T follicular helper cell (primary cell): Measurements from ENCODE around the gene RPS6KA5.
"Not testable (repeated sequence)": the region's sequence is repeated elsewhere in the genome, so short reads cannot be mapped to it uniquely, and the experiment has no call there.

ENCODE experiments used
- DNase-seq: peaks from one replicate; pipeline ENCODE4 v3.0.0-alpha.2; 2020; ENCODE audit warnings: low read depth

RPS6KA5 gene

DNA sequence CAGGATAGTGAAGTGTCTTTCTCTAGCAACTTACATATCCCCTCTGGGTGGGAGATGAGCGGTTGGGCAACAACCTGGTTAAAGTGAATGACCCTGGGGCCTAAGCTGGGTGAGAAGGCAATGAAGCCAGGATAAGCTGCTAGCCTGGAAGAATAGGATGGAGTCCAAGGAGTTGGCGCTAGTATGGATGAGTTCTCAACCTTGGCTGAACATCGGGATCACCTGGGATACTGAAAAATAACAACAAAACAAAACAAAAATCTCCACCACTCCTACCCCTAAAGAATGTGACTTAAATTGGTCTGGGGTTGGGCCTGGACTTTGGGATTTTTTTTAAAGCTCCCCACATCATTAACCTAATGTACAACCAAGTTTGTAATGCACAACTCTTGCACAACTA, 4.8 kb upstream of the RPS6KA5 start:
- DNase-seq: no peak

DNA sequence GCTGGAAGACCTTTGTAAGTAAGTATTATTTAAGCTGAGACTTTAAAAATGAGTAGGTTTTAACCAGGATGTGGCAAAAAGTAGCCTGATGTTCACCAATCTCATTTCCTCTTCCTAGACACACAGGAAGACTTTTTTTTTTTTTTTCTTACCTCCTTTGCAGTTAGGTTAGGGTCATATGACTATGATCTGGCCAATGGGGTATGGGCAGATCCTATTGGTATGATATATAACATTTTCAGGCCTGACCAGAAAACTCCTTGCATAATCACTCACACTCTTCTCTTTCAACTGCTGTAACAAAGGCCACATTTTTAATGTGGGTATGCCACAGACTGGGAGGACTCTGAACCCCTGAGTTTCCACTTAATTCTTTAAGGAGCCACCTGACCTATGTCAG, 2.7 kb upstream of the RPS6KA5 start:
- DNase-seq: no peak

- DNase-seq: no peak
These were observed 2.2 kb upstream of the RPS6KA5 start for GRCh38 chr14:91062600-91062999.

DNA sequence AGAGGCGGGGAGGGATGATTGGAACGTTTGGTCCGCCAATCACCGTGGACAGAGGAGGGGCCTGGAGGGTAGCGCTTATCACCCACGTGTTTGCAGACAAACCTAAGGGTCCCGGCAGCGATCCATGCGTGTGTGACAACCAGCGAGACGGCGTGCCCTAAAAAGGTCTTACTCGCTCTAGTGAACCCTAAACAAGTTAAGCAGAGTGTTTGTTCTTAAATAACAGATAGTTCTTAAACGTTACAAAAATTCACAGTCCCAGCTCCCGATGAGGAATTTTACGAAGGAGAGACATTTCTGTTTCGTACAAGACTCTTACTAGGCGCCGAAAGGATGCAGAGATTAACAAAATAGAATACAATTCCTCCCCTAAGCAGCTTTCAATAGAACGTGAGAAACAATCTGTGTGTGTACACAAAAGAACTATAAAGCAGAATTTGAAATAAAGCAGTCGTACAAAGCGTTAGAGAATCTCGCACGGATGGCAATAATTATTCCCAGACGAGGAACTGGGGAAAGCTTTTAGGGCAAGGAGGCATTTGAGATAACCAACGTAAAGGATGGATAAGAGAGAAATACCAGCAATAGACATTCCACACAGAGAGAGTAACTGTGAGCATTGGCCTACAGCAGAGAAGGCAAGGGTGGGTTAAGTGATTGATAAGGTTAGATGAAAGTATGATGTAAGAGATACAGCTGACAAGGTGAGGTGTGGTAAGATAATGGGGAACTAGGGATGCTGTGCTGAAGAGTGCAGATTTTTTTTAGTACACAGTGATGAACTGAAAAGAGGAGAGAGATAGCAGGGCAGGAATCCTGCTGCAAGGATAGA, 831 bp upstream of the RPS6KA5 start:
- no peak for DNase-seq

- DNase-seq: peak; percentile 44
These were observed 678 bp downstream of the RPS6KA5 start for GRCh38 chr14:91059576-91060350.

GRCh38 chr14:91058042-91058581, 2.3 kb downstream of the RPS6KA5 start:
- no peak for DNase-seq

DNA sequence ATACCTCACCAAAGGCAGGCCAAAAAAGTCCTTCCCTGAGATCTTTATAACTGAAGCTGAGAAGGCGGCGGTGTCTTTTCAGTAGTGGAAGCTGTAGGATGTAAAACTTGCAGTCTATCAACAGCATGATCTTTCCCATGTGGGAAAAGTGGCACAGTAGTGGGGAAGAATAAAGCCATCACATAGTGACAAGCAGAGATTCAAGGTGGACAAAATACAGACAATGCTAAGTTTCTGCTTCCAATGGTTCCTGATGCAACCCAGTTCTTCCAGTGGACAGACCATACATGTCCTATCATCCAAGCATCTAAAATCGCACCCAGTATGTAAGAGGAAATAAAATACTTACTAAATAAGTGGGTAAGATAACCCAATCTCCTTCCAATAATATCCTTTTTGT, 4.1 kb downstream of the RPS6KA5 start:
- DNase-seq: no peak

- no peak for DNase-seq
These were observed 5.4 kb downstream of the RPS6KA5 start for GRCh38 chr14:91055016-91055415.

DNA sequence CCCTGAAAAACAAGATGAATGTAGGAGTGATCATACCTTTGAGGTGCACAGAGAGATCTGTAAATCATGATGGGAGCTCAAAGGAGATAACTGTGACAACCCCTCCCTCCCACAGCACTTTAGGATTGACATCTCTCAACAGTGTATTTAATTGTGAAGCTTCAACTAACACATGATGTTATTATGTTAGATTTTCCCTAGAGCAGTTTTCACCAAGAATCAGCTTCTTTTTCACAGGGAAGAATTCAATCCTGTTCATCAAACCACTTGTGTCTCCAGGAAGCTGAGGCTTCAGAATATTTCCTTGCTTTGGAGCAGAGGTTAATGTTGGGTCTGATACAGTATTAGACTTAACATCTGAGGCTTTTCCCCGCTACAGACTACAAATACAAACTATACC, 11.8 kb downstream of the RPS6KA5 start:
- DNase-seq: no peak

- no peak for DNase-seq
These were observed 12.2 kb downstream of the RPS6KA5 start for GRCh38 chr14:91048265-91048664.

DNA sequence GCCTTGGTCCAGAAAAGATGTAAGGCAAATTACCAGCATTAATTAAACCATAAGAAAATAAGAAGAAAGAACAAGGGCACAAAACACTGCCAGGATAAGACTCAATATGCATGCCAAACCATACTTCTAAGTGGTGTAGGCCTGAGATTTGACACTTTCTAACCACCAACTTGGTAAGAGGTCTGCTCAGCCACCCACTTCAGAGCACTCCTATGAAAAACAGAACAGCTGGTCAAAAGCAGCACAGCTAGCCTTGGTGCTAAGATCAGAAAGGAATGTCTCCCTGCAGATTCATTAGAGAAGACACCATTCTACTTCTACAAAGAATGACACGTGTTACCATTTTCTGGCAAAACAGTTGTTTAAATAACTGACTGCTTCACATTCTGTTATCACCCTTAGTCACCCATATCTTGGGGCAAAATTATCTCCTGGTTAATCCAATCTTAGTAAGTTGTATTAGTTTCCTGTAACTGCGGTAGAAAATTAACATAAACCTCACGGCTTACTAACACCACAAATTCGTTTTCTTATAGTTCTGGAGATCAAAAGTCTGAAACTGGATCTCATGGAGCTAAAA, 13.2 kb downstream of the RPS6KA5 start:
- no peak for DNase-seq

DNA sequence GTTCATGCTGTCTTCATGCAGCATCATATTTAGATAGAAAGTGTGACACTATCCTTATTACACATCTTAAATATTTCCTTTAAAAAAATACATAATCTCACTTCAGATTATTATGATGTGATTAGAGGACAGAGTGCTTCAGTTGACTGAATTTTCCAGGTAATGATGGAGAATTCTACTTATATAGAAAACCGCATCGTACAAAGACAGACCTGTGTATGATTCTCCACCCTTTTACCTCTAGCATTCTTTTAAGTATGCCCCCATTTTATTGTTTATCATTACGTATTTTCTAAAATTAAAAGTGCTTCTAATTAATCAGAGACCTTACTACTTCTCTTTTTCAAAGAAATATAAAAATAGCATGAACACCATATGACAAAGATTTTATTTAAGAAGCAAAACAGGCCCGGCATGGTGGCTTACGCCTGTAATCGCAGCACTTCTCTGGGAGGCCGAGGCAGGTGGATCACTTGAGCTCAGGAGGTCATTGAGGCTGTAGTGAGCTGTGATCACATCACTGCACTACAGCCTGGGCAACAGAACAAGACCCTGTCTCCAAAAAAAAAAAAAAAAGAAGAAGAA, 13.9 kb downstream of the RPS6KA5 start:
- DNase-seq: no peak

DNA sequence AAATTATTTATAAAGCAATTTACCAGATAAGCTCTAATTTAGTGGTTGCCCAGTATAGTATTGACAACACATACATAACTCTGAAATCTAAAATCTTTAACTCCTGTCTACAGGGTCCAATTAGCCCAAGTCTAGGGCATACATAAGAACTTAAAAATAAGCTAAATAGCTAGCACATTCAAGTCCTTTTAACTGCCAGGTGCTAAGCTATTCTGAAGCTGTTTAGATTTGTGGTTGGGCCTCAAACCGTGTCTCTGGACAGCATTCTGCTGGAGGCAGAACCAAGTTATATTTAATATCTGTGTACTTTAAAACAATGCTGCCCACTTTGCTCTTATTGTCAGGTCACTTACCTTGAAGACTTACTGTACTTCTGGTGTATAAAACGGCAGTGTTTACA, 19.0 kb downstream of the RPS6KA5 start:
- DNase-seq: no peak

- no peak for DNase-seq
These were observed 19.9 kb downstream of the RPS6KA5 start for GRCh38 chr14:91040545-91040944.

DNA sequence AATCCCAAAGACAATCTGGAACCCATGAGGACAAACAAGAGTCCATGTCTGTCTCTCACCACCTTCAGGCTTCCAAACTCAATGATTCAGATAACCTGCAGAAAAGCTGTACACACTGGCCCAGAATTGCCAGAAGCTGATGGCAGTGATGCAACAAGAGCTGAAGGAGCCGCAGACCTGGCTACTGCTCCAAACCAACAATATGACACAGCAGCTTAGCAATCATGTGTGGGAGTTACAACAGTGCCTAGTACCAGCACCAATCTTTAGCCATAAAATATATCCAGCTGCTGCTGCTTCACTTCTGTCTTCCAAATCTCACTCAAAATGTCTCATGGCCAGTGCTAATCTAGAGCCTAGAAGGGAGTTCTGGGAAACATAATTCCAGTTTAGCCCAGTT, 22.0 kb downstream of the RPS6KA5 start:
- DNase-seq: no peak

DNA sequence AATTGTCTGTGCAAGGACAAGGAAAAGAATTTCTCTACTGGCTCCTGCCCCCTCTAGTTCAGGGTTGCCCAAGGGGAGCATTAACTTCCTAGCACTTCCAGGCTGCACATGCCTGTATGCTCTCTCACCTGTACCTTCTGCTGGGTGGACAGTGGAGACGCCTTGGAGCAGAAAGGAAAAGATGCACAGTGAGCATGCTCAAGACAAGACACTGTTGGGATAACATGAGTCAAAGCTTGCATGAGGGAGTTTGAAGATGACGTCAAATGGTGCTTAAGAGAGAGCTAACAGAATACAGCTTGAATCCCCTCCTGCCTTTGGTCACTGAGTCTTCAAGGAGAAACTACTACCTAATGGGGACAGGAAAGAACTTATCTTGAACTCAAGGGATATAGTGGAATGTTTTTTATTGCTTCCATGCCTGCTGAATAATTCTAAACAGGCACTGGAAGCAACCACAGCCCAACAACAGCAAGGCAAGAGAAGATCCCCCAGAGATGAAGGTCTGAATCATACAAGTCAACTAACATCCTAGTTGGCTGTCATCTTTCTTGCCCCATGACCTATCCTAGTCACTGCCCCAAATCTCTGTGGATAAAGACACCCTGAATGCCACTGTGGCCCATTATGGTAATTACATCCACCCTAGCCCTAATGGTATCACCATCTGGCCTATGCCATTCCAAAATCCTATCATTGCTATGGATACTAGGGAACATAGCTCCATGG, 23.5 kb downstream of the RPS6KA5 start:
- no peak for DNase-seq

DNA sequence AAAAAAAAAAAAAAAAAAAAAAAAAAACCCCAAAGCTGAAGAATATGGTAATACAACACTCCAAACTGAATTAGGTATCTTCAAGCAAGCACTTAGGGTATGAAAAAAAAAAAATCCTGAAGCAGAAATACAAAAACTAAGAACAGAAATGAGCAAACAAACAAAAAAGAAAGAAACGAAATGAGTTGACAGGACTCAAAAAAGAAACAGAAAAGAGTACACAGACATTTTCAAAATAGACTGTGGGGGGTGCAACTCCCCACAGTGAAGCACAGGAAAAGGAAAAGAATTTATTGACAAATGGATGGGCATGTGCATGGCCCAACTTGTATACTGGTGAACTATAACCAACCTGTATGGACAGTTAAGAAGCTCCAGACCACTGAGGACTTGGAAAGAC, 24.6 kb downstream of the RPS6KA5 start:
- DNase-seq: no peak

DNA sequence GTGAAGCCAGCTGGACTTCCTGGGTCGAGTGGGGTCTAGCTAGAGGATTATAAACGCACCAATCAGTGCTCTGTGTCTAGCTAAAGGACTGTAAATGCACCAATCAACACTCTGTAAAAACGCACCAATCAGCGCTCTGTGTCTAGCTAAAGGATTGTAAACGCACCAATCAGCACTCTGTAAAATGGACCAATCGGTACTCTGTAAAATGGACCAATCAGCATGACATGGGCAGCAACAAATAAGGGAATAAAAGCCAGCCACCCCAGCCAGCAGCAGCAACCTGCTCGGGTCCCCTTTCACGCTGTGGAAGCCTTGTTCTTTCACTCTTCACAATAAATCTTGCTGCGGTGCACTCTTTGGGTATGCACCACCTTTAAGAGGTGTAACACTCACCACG, 26.1 kb downstream of the RPS6KA5 start:
- not testable (repeated sequence) for DNase-seq

- no peak for DNase-seq
These were observed 28.2 kb downstream of the RPS6KA5 start for GRCh38 chr14:91032248-91032647.

DNA sequence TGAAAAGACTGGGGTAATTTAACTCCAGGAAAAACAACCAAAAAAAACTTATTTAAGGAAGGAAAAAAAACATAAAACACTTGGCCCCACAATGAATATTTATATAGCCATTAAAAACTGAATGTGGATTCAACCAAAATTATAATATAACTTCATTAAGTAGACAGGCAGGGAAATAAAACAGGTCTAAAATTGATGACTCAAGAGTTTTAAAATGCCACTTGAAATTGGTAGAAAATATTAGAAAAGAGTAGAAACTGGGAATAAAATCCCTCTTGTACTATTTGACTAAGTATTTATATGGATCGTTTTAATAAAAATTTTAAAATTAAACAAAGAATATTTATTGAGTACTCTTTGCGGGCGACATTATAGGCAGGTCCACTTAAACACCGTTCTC, 28.8 kb downstream of the RPS6KA5 start:
- DNase-seq: no peak

- no peak for DNase-seq
These were observed 30.8 kb downstream of the RPS6KA5 start for GRCh38 chr14:91029456-91030217.
